Fibroblast of skin of scalp (primary cell): ENCODE results near the gene MYO7B.

Experiments
- DNase-seq: peaks from one replicate; pipeline ENCODE4 v3.0.0-alpha.2; 2013

The MYO7B gene

DNA sequence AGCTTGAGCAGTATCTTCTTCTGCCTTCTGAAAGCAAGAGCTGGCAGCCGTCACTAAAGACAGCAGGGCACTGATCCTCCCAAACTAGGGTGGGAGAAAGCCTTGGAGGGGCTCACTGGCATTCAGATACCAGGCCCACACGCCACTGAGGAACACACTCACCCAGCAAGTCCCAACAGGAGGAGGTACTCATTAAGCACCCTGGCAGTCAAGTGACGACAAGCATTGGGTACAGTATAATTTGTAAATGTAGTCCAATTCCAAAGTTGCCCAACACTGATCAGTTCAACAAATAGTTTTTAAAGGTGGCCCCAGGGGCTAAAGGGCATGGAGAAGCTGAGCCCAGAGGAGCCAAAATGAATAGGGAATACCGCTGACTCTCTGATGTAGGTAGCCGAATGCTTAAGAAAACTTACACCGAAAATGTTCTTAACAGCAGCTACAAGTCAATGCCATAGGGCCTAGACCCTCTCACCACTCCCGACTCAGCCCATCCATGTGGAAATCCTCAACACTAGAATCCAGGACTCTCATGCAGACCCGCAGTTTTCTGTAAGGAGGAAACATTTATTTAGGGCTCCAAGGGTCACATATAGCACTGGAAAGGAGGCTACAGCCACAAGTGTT, 129.9 kb downstream of the MYO7B start:
- no peak for DNase-seq

DNA sequence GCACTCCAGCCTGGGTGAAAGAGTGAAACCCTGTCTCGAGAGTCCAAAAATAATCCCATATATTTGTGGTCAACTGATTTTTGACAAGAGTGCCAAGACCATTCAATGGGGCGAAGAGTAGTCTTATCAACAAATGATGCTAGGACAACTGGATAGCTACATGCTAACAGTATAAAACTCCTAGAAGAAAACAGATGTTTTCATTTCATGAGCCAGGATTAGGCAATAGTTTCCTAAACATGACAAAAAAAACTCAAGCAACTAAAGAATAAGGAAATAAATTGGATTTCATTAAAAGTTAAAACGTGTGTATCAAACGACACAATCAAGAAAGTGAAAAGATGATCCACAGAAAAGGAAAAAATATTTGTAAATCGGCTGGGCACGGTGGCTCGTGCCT, 133.6 kb downstream of the MYO7B start:
- no peak for DNase-seq

DNA sequence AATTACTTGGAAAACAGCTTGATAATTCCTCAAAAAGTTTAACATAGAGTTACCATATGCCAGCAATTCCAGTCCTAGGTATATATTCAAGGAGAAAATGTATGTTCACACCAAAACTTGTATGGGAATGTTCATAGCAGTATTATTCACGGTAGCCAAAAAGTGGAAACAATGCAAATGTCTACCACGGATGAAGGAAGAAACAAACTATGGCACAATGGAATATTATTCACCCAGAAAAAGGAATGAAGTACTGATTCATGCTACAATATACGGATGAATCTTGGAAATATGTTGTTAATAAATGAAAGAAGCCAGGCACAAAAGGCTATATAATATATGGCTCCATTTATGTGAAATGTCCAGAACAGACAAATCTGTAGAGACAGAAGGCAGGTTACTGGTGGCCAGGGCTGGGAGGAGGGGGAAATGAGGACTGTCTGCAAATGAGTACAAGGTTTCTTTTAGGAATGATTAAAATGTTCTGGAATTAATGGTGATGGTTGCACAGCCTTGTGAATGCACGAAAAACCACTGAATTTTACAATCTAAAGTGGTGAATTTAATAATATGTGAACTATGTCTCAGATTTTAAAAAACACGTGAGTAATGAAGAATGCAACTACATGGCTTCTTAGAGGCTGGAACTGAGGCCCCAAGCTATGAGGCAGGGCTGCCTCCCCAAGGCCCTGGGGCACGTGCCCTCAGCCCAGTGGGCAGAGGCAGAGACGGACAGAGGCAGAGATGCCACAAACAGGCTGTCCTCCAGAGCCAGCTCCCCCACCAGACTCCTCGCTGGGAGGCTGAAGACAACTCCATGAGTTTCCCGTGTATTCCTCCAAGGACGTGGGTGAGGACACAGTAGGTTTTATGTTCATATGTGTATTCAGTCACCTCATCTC, 134.8 kb downstream of the MYO7B start:
- DNase-seq = peak; percentile 44

DNA sequence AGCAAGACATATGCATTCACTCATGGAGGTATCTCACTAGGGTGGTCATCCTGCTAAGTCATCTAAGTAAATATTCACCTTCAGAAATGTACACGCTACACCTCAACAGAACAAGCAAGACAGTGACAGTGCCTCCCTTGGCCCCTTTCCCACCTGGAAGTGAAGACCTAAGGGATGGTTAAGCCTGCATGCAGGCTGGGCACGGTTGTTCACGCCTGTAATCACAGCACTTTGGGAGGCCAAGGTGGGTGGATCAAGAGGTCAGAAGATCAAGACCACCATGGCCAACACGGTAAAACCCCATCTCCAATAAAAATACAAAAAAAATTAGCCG, 135.4 kb downstream of the MYO7B start:
- no peak for DNase-seq

DNA sequence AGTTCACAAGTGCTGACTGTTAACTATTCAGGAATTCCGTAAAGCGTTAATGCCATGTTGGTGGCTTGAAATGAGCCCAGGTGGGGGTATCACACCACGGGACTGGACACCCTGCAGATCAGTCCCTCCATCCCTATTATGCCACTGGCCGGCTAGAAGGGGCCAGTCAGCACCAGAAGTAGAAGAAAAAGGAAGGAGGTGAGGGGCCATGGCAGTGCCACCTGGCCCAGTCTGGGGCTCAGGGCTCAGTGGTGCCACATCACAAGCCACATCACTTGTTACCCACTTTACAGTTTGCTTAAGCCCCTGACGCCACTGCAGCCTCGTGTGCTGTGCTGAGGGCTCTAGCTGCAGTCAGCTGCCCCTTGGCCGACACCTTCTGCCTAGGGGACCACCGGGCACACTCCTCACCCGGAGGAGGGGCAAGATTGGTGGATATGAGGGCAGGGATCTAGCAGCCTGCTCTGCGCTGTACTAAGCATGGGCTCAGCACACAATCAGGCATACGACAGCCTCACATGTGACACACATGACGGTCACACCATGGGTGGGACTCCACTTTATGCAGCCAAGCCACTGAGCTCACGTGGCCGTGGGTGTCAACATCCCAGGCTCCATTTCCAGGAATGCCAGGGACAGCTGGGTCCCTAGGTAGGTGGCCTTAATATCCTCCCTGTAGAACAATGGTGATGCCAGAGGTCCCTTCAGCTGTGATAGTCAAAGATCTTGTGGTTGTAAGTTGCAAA, 136.2 kb downstream of the MYO7B start:
- no peak for DNase-seq

DNA sequence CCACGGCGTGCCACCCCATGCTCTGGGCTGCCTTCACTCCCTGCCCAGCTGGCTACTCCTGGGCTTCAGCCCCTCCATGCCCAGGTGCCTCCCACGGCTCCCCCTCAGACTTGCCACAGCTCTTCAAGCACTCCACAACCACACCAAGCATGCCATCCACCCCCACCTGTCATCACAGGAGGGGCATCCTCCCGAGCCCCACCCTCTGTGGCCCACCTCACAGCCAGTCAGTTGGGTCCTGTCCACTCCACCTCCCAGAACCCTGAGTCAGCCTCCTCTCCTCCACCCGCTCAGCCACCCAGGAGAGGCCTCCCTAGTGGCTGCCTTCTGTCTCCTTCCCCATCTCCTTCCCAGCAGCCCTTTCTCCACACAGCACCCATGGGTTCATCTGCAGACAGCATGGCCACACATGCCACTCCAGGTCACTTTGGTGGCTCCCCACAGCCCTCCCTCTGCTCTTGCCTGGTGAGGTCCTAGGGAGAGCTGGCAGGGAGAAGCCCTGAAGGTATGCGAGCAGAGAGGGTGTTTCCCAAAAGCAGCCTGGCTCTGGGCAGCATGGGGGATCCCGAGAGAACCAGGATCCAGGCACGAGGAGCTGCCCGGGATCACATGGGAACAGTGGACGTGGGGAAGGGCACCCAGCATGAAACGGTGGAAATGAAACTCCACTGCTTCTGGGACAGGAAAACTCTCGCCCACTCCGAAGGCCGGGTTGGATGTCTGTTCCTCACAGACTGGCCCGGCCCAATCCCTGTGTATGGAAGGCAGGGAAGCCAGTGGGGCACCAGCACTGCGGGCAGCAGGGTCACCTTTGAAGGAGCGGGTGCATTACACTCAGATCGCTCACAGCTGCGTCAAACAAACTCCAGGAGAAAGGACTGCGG, 137.1 kb downstream of the MYO7B start:
- no peak for DNase-seq

DNA sequence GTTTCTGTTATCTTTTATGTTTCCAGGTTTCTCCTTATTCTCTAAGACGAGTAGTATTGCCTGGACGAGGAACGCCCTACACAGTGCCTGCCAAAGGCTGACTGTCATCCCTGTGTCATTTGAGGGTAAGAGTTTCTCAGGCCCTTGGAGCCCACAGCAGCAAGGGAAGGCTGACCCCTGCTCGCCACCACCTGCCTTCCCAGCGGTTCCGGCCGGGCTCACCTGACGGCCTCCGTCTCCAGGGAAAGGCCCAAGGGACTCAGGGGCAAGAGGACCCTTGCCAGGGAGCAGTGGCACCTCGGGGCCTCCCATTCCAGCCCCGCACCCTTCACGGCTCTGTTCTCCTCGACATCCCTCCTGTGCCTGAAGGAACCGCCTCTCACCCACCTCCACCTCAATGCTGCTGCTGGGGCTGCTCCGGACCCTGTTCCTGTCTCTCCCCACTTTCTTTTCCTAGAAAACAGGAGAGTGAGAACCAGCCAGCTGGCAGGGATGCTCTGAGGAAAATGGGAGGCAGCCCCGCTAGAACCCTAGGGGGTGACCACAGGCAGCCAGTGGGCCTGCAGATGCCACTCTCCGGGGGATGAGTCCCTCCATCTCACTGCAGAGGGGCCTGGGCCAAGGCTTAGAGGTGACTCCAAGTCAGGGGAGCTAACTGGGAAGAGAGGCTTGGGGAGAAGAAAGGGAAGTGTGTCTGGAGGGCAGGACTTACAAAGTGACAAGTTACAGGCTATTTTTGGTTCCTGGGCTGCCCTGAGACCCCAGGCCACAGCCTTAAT, 138.0 kb downstream of the MYO7B start:
- DNase-seq = peak; percentile 31

DNA sequence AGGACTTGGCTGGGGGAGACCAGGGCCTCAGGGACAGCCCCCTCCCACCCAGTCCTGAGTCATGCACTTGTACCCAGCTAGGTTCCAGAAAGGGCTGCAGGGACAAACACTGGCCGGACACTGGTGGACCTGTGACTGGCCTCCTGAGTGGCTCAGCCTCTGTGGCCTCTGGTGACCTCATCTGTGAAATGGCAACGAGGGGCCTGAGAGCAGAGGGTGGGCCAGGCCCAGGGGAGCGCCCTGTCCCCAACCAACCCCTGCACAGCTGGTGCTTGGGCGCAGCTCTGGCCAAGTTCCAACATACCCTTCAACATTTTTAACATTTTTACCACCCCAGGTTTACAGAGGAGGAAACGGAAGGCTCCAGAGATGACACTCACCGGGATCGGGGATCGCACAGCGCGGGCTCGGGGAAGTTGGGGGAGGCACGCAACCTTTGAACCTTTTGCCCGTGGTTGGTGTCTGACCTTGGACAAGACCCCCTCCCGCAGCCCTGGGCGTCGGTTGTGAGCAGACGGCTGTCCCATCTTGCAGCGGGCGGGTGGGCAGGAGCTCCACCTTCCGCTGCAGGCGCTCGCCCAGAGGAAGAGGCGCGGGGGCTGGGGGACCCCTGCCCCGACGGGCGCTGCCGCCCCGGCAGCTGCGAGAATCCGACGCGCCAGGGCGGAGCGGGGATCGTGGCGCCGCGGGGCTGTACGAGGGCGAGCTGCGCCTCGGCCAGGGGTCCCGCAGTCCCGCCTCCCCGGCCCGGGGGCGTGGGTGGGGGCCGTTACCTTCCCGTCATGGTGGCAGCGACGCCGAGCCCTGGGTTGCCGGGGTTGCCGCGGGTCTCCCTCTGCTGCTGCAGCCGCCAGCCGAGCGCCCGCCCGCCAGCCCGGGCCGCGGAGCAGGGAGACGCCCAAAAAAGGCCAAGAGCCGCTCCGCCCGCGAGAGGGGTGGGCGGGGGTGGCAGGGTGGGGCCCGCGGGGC, 139.0 kb downstream of the MYO7B start:
- peak; percentile 27 for DNase-seq

DNA sequence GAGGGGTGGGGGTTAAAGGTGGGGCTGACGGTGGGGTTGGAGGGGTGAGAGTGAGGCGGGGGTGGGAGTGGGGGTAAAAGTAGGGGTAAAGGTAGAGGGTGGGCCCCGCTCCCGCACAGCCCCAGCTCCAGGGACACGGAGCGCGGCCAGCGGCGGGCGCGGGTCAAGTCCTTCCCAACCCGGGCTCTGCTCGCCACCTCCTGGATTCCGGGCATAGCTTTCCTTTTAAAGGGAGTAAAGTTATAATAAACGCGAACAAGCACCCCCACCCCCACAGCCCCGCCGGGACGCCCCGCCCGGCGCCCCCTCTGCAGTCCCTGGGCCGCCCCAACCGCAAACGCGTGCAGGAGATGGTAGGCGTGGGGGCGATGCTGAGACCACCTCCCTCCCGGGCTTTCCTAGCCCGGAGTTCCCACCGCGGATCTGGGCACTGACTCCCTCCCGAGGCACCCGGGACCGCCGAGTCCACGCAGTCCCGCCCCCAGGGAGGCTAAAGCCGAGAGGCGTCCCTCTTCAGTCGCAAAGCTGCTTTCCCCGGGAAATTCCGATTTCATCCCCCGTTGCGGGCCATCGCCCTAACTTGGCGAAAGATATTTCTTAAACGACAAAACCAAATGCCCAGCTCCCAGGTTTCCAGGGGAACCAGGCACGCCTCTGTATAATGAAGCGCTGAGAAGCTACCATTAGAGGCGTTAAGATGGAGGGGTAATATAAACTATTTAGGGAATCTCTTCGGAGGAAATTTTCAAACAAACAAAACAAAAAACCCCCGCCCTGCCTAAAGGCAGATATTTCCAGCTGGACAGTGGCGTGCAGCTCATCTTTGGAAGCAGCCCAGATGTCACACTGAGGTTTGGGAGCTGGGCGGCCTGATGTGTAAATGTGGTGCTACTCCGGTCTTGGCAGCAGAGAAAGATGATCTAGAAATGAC, 140.1 kb downstream of the MYO7B start, which contains the start of gene LIMS2:
Gene LIMS2, minus strand, starts transcription at position 200 of the 931 bp plus-strand sequence. CDS start 506 bp downstream, outside the sequence.
- DNase-seq = peak; percentile 74

DNA sequence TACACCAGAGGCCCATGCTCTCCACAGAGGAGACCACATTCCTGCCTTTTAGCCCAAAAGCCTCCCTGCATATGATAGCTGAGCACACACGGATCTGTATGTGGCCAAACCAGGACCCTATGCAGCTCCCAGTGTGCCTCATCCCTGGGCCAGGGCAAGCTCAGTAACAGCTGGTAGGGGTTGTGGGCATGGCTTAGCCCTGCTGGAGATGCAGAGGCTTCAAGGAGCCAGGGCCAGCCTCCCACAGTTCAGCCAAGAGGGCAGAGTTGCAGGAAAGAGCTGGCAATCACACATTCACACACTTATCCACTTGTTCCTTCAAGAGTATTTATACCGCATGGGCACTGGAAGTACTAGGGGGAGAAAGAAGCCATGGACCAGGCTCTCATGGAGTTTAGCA, 141.4 kb downstream of the MYO7B start:
- DNase-seq = no peak

DNA sequence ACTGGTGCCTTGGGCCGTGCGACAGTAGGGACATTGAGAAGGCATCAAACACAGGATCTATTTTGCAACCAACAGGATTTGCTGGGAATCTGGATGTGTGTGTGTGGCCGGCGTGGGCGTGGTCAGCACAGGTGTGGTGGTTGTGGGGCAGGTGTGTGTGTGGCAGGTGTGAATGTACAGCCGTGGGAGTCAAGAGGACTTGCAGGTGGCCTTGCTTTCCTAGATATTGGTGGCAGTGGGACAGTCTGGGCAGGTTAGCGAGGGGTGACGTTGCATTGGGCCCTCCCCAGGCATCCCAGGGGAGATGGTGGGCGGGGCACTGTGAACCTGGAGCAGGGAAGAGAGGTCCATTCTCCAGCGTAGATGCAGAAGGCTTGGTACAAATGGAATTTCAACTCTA, 143.0 kb downstream of the MYO7B start:
- DNase-seq = no peak

DNA sequence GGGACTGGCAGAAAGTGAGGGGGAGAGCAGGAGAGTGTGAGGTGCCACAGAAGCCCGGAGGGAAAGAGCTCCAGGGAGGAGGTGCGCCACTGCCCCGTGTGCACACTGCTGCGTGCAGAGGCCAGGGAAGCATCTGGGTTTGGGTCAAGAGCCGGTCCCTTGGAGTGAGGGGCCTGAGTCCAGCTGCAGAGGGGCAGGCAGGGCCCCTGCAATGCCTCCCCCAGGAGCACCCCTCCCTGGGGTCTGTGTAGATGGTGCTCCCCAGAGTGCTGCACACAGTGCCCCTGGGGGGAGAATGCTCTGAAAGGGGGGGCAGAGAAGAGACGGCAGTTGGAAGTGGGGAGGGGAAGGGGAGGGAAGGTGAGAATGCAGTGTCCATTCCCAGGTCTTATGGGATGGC, 143.5 kb downstream of the MYO7B start:
- no peak for DNase-seq

DNA sequence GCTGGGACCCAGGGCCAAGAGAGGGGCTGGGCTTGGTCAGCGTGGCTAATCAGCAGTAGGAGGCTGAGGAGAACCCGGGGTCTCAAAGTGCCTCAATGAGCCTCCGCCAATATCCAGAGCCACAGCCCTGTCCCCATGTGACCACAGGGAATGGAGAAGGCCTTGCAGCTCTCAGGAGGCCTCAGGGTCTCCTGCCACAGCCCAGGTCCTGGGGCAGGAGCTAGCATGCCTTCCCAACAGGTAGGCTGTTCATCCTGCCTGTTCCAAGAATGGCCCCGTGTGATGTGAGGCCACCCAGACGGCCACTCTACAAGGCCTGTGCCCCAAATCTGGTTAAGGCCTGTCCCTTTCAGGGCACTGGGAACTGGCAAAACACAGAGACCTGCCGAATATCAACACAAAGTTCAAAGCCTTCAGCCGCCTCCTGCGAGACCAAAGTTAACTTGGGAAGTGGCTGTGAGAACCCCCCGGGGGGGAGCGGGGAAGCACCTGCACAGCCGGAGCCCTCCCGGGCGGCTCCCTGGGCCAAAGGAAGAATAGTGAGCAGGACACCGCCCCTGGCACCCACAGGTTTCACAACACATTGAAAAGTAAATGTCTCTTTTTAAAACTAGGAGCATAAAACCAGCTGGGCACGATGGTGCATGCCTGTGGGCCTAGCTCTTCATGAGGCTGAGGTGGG, 144.3 kb downstream of the MYO7B start:
- DNase-seq = no peak

DNA sequence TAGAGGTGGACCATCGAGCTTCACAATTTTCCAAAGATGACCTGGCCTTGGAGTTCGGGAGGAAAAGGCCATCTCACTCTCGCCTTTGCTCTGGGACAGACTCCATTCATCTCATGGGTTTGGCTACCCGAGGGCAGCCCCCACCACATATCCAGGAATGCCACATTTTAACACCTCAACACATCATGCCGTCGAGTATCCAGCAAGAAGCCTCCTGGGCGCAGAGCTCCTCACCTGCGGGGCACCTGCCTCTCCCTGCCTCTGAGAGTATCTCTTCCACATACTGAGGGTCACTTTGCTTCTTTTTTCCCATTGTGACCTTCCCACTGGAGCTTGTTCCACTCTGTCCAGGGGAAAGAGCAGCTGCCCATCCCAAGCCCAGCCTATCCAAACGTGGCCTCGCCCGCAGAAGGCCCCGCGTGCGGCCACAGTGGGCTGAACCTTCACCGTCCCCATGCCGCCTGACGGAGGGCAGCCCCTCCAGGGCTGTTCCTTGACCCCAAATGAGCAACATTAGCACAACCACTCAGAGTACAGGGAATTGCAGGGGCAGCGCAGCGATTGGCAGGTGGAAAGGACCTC, 145.3 kb downstream of the MYO7B start:
- DNase-seq = no peak

DNA sequence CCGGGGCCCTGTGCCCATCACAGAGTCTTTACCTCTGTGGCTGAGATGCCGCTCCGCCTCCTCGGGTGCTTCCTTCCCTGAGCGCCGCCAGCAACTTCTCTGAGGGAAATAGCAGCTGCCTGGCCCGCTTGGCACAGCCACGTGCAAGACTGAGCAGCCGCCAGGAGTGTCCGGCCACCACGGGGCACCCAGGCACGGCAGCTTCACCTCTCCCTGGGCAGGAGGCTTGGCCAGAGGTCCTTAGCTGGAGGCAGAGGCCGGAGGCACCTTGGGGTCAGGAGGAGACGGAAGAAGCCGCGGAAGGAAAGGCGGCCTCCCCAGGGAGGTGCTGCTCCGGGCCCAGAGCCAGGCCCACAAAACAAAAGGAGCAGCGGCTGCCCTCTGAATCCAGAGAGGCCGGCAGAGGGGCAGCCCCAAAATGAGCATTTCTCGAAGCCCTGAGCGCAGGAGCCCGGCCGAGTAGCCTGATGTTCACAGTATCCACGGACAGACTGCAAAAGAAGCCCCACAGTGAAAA, 145.9 kb downstream of the MYO7B start:
- no peak for DNase-seq

DNA sequence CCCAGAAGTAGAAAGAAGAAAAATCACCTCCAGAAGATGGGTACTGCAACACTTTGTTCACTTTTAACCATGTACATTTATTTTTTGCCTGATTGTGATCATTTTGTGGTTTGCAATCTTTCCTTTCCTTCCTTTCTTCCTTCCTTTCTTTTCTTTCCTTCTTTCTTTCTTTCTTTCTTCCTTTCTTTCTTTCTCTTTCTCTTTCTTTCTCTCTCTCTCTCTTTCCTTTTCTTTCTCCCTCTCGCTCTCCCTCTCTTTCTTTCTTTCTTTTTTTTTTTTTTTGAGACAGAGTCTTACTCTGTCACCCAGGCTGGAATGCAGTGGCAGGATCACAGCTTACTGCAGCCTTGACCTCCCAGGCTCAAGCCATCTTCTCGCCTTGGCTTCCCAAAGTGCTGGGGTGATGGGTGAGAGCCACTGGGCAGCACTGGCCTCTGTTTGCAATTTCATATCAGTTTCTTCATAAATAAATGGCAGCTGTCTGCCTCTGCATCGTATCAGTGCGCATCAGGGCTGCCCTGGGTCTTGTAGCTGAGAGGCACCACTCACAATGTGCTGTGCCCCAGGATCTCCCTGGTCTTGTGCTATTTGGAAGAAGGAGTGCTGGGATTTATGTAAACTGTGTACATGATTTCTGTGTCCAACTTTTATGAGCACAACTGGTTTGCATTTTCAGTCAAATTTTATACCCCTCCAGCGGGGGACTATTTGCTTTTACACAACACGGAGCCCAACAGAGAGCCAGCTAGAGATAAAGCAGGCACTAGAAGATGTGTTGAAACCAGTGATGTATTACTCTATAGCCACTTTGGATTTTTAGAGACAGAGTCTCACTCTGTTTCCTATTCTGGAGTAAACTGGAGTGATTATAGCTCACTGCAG, 146.7 kb downstream of the MYO7B start:
- no peak for DNase-seq

DNA sequence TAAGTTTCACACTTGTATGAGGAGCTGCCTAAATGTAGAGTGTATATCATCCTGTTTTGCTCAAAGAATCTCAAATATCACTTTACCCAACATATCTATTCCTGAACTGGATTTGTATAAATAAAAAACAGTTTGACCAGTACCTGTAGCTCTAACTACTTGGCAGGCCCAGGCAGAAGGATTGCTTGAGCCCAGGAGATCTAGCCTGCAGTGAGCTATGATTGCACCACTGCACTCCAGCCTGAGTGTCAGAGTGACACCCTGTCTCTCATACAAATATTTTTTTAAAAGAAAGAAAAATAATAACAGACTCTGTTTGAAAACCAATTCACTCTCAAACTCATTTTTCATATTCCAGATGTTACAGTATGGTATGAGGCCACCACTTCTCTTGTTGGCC, 147.6 kb downstream of the MYO7B start:
- no peak for DNase-seq
